MM.1S (cell line): Measurements from ENCODE around the gene PPP2R5B.
"Not testable (repeated sequence)": the region's sequence is repeated elsewhere in the genome, so short reads cannot be mapped to it uniquely, and the experiment has no call there.

Experiments
- DNase-seq: peaks from one replicate; pipeline ENCODE4 v3.0.0-alpha.2; 2015
- H2AFZ ChIP-seq: fragments of 300-600 bp; sonication (generic); 2 replicates; pipeline ENCODE4 v1.6.0; 2016; ENCODE audit warnings: antibody characterized with exemption, low read length
- H3F3A ChIP-seq: fragments of 300-600 bp; sonication (generic); 2 replicates; pipeline ENCODE4 v1.6.1; 2016; ENCODE audit warnings: mild to moderate bottlenecking, antibody characterized with exemption, low read length, moderate library complexity, mixed read lengths; ENCODE audit not compliant: insufficient read depth
- H3K27ac ChIP-seq: fragments of 300-600 bp; sonication (generic); 2 replicates; pipeline ENCODE4 v1.5.1; 2016; ENCODE audit warnings: mild to moderate bottlenecking, low read length
- H3K27me3 ChIP-seq: fragments of 300-600 bp; sonication (generic); replicated peaks from 2 replicates; pipeline ENCODE4 v1.6.0; 2016; ENCODE audit warnings: low read length; ENCODE audit not compliant: insufficient read depth
- H3K36me3 ChIP-seq: fragments of 300-600 bp; sonication (generic); replicated peaks from 2 replicates; pipeline ENCODE4 v1.6.1; 2016; ENCODE audit warnings: mild to moderate bottlenecking, low read length, mixed read lengths; ENCODE audit not compliant: insufficient read depth
- H3K4me1 ChIP-seq: fragments of 300-600 bp; sonication (generic); 2 replicates; pipeline ENCODE4 v1.6.1; 2016; ENCODE audit warnings: low read length, mixed read lengths
- H3K4me2 ChIP-seq: fragments of 300-600 bp; sonication (generic); 2 replicates; pipeline ENCODE4 v1.6.0; 2016; ENCODE audit warnings: low read depth, low read length
- H3K4me3 ChIP-seq: fragments of 300-600 bp; sonication (generic); 2 replicates; pipeline ENCODE4 v1.5.1; 2016; ENCODE audit warnings: low read length, mixed read lengths
- H3K79me2 ChIP-seq: fragments of 300-600 bp; sonication (generic); 2 replicates; pipeline ENCODE4 v1.6.1; 2016; ENCODE audit warnings: mixed run types, low read length, mixed read lengths
- H3K9ac ChIP-seq: fragments of 300-600 bp; sonication (generic); 2 replicates; pipeline ENCODE4 v1.6.1; 2016; ENCODE audit warnings: low read length, mixed read lengths
- H3K9me2 ChIP-seq: fragments of 300-600 bp; sonication (generic); replicated peaks from 2 replicates; pipeline ENCODE4 v1.6.1; 2016; ENCODE audit warnings: mild to moderate bottlenecking, low read length, mixed read lengths; ENCODE audit not compliant: insufficient read depth
- H3K9me3 ChIP-seq: fragments of 300-600 bp; sonication (generic); replicated peaks from 2 replicates; pipeline ENCODE4 v1.6.1; 2016; ENCODE audit warnings: mild to moderate bottlenecking, low read length, mixed read lengths; ENCODE audit not compliant: insufficient read depth
- H4K20me1 ChIP-seq: fragments of 300-600 bp; sonication (generic); 2 replicates; pipeline ENCODE4 v1.6.1; 2016; ENCODE audit warnings: mild to moderate bottlenecking, low read length, moderate library complexity, mixed read lengths; ENCODE audit not compliant: insufficient read depth
- EZH2 ChIP-seq: fragments of 300-600 bp; sonication (generic); optimal IDR thresholded peaks from 2 replicates; pipeline ENCODE3; 2017; ENCODE audit warnings: low read depth, mild to moderate bottlenecking, antibody characterized with exemption, low read length, mixed read lengths
- EZH2phosphoT487 ChIP-seq: fragments of 300-600 bp; sonication (generic); IDR thresholded peaks from 2 replicates; pipeline ENCODE4 v1.6.1; 2018; ENCODE audit warnings: antibody characterized with exemption, low read length
- TF ChIP-seq, protein P1 (sequence below): fragments of 300-600 bp; sonication (generic); IDR thresholded peaks from 2 replicates; pipeline ENCODE4 v1.5.1; 2016; ENCODE audit warnings: antibody characterized with exemption, low read length, mixed read lengths

PPP2R5B gene

DNA sequence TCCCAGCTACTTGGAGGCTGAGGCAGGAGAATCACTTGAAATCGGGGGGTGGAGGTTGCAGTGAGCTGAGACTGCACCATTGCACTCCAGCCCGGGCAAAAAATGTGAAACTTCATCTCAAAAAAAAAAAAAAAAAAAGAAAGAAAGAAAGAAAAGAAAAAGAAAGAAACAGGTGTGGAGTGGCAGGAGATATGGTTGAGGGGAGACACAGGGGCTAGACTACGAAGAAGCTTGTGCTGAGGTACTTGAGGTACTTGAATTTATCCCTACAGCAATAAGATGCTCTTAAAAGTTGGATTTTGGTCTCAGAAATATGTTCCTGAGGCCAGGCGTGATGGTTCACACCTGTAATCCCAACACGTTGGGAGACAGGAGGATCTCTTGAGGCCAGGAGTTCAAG lies 49.6 kb downstream of the PPP2R5B start:
- H3K9ac ChIP-seq, result no peak overlapping the region
- H3K4me1 ChIP-seq, result no peaks in the 10 kb centered on the region
- H3K9me3 ChIP-seq, result no peaks in the 10 kb centered on the region
- no peaks in the 10 kb centered on the region for H4K20me1 ChIP-seq
- H3K4me2 ChIP-seq, result peak overlapping the region; percentile 32; the same call in 1 of the 2 replicates
- no peak for DNase-seq
- H3K36me3 ChIP-seq, result no peaks in the 10 kb centered on the region
- H3F3A ChIP-seq, result no peaks in the 10 kb centered on the region
- H3K27me3 ChIP-seq, result no peaks in the 10 kb centered on the region
- no peaks in the 10 kb centered on the region for H3K9me2 ChIP-seq
- H3K4me3 ChIP-seq, result no peak overlapping the region
- TF ChIP-seq, protein P1, sequence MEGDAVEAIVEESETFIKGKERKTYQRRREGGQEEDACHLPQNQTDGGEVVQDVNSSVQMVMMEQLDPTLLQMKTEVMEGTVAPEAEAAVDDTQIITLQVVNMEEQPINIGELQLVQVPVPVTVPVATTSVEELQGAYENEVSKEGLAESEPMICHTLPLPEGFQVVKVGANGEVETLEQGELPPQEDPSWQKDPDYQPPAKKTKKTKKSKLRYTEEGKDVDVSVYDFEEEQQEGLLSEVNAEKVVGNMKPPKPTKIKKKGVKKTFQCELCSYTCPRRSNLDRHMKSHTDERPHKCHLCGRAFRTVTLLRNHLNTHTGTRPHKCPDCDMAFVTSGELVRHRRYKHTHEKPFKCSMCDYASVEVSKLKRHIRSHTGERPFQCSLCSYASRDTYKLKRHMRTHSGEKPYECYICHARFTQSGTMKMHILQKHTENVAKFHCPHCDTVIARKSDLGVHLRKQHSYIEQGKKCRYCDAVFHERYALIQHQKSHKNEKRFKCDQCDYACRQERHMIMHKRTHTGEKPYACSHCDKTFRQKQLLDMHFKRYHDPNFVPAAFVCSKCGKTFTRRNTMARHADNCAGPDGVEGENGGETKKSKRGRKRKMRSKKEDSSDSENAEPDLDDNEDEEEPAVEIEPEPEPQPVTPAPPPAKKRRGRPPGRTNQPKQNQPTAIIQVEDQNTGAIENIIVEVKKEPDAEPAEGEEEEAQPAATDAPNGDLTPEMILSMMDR, result no peak
- no peak for TF ChIP-seq EZH2phosphoT487
- H3K79me2 ChIP-seq, result no peaks in the 10 kb centered on the region
- H3K27ac ChIP-seq, result no peak overlapping the region
- H2AFZ ChIP-seq, result peak overlapping the region; percentile 30; the same call in 1 of the 2 replicates

DNA sequence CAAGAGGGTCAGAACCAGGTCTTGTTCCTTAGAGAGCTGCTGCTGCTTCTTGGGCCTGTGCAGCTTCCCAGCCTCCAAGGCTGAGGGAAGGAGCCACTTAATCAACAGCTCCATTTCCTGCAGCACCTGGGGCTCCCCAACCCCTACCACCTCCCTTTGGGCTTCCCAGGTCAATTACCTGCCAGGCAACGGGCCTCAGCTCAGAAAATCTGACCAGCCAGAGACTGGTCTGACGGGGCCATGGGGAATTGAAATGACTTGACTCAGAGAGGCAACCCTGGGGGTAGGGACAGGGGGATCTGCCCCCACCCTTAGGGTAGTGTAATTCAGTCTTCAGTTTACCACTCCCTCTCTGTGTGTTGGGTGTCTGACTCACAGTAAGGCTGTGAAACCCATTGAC lies 52.2 kb downstream of the PPP2R5B start:
- Histone ChIP-seq H3K4me2 (no peak overlapping the region), H3K9ac (no peak overlapping the region), H3K79me2 (no peaks in the 10 kb centered on the region), H2AFZ (no peak overlapping the region), H3K4me3 (no peak overlapping the region), H3F3A (no peaks in the 10 kb centered on the region), H4K20me1 (no peaks in the 10 kb centered on the region), H3K4me1 (no peaks in the 10 kb centered on the region), H3K9me3 (no peaks in the 10 kb centered on the region), H3K27me3 (peaks cover 10% of the 10 kb centered on the region; the same call in 1 of the 2 replicates), H3K36me3 (no peaks in the 10 kb centered on the region), H3K9me2 (no peaks in the 10 kb centered on the region), H3K27ac (no peak overlapping the region)
- no peak for DNase-seq
- no peak for TF ChIP-seq EZH2
- TF ChIP-seq, protein P1, result no peak
- no peak for TF ChIP-seq EZH2phosphoT487

DNA sequence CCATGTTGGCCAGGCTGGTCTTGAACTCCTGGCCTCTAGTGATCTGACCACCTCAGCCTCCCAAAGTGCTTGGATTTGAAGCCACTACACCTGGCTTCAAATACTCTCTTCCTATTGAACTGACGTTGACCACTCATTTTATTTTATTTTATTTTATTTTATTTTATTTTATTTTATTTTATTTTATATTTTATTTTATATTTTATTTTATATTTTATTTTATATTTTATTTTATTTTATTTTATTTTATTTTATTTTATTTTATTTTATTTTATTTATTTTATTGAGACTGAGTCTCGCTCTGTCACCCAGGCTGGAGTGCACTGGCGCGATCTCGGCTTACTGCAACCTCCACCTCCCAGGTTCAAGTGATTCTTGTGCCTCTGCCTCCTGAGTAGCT lies 58.9 kb downstream of the PPP2R5B start:
- not testable (repeated sequence) for DNase-seq, H3K4me3 ChIP-seq, H3K36me3 ChIP-seq, H4K20me1 ChIP-seq, H3F3A ChIP-seq, H3K79me2 ChIP-seq, H3K4me2 ChIP-seq, H3K27ac ChIP-seq, H2AFZ ChIP-seq, H3K9me3 ChIP-seq, H3K4me1 ChIP-seq, H3K9ac ChIP-seq, H3K9me2 ChIP-seq
- H3K27me3 ChIP-seq, result peaks cover 17% of the 10 kb centered on the region
